HCT116 (cell line): ENCODE measurements around the gene MRS2. TPM values are rescaled to one million over a fixed set of nuclear protein-coding genes. Genes with fewer than 3 reads are reported as not detected.

ENCODE experiments used
- ATAC-seq: fragments of 200-7000 bp; cut with Tn5 transposase; 2 replicates; pipeline ENCODE4 v1.9.1; 2020; ENCODE audit warnings: mild to moderate bottlenecking, moderate library complexity
- BruUV-seq: library from RNA; stranded (reverse); fragments of 400-500 nt; replicated peaks from 2 replicates; lab custom pipeline; 2021; lab: Mats Ljungman, UMichigan
- CTCF ChIA-PET: fragments of 300-600 bp; sonication (Branson Sonifier 250); formaldehyde crosslinking; loops from one replicate; lab custom pipeline; 2021; ENCODE audit warnings: antibody characterized with exemption; lab: Charles Lee
- POLR2A ChIA-PET: fragments of 300-600, 350-600 bp; sonication (Branson Sonifier 250); formaldehyde crosslinking; loops from one replicate; lab custom pipeline; 2021; ENCODE audit warnings: antibody characterized with exemption; lab: Charles Lee
- RAD21 ChIA-PET, 2 experiments: fragments of 300-600 bp; sonication (Branson Sonifier 250); formaldehyde crosslinking; loops; one replicate each; lab custom pipeline; 2023; ENCODE audit warnings: low total read pairs in 2 of 2; ENCODE audit not compliant: uncharacterized antibody in 2 of 2, unreplicated experiment in 2 of 2, low non-redundant PET in 1 of 2; lab: Charles Lee
- DNase-seq: peaks from one replicate; pipeline ENCODE4 v3.0.0-alpha.2; 2010; ENCODE audit warnings: low read depth, low spot score
- H2AFZ ChIP-seq: fragments of 200-600 bp; shearing (Covaris generic), sonication (generic); 2 replicates; pipeline ENCODE4 v1.6.1; 2017; ENCODE audit warnings: low read depth, mixed run types, mixed read lengths, antibody characterized with exemption, low read length; ENCODE audit not compliant: poor library complexity, severe bottlenecking
- H3K27ac ChIP-seq: 2 replicates; pipeline ENCODE4 v1.5.1; 2012; ENCODE audit warnings: low read depth, low read length
- H3K27me3 ChIP-seq: fragments of 200-600 bp; sonication (generic); 2 replicates; pipeline ENCODE4 v1.6.1; 2016; ENCODE audit warnings: mixed run types, low read length, mixed read lengths; ENCODE audit not compliant: insufficient read depth
- H3K36me3 ChIP-seq, 2 experiments: fragments of 200-500 bp in 1 of 2; fragments of 200-600 bp in 1 of 2; sonication (Bioruptor generic) in 1 of 2; sonication (generic) in 1 of 2; 2 replicates each; pipeline versions ENCODE4 v1.5.1 to v1.6.1; 2014 to 2016; ENCODE audit warnings: low read length in 2 of 2, inconsistent platforms in 1 of 2, mixed read lengths in 1 of 2, mixed run types in 1 of 2; ENCODE audit not compliant: insufficient read depth in 2 of 2, control insufficient read depth in 1 of 2
- H3K4me1 ChIP-seq, 2 experiments: fragments of 200-600 bp in 1 of 2; sonication (generic) in 1 of 2; 2 replicates each; pipeline versions ENCODE4 v1.5.1 to v1.6.1; 2012 to 2017; ENCODE audit warnings: low read length in 2 of 2, inconsistent platforms in 1 of 2, mild to moderate bottlenecking in 1 of 2, mixed read lengths in 1 of 2, mixed run types in 1 of 2, moderate library complexity in 1 of 2; ENCODE audit not compliant: insufficient read depth in 2 of 2, control insufficient read depth in 1 of 2
- H3K4me2 ChIP-seq: fragments of 200-600 bp; sonication (generic); 2 replicates; pipeline ENCODE4 v1.6.1; 2017; ENCODE audit warnings: mixed run types, low read length, mixed read lengths
- H3K4me3 ChIP-seq, 2 experiments: fragments of 200-600 bp in 1 of 2; sonication (generic) in 1 of 2; replicated peaks in 1 of 2; 2 replicates each; pipeline ENCODE4 v1.5.1; 2011 to 2016; ENCODE audit warnings: low read length in 2 of 2, control low read depth in 1 of 2, low read depth in 1 of 2, mild to moderate bottlenecking in 1 of 2, mixed read lengths in 1 of 2, mixed run types in 1 of 2
- H3K79me2 ChIP-seq: fragments of 200-600 bp; sonication (generic); 2 replicates; pipeline ENCODE4 v1.6.1; 2017; ENCODE audit warnings: mild to moderate bottlenecking, mixed run types, low read length, moderate library complexity, mixed read lengths; ENCODE audit not compliant: insufficient read depth
- H3K9ac ChIP-seq: fragments of 200-600 bp; sonication (generic); 2 replicates; pipeline ENCODE4 v1.6.1; 2016; ENCODE audit warnings: low read length, mixed read lengths
- H3K9me2 ChIP-seq: fragments of 200-600 bp; sonication (generic), shearing (Covaris generic); 2 replicates; pipeline ENCODE4 v1.6.1; 2017; ENCODE audit warnings: mixed run types, mild to moderate bottlenecking, moderate library complexity; ENCODE audit not compliant: insufficient read depth
- H3K9me3 ChIP-seq, 2 experiments: fragments of 200-500 bp in 1 of 2; fragments of 200-600 bp in 1 of 2; sonication (Bioruptor generic) in 1 of 2; sonication (generic) in 1 of 2; 2 replicates each; pipeline ENCODE4 v1.6.1; 2014 to 2017; ENCODE audit warnings: low read length in 2 of 2, mixed read lengths in 2 of 2, inconsistent platforms in 1 of 2, low read depth in 1 of 2, mild to moderate bottlenecking in 1 of 2, mixed run types in 1 of 2, moderate library complexity in 1 of 2; ENCODE audit not compliant: control insufficient read depth in 1 of 2, insufficient read depth in 1 of 2
- H4K20me1 ChIP-seq: fragments of 200-600 bp; sonication (generic), shearing (Covaris generic); 2 replicates; pipeline ENCODE4 v1.6.1; 2017; ENCODE audit warnings: mixed run types, mild to moderate bottlenecking, moderate library complexity; ENCODE audit not compliant: insufficient read depth
- EGR1 ChIP-seq: IDR thresholded peaks from 2 replicates; pipeline ENCODE4 v1.6.1; 2012; ENCODE audit warnings: low read depth
- EZH2 ChIP-seq: fragments of 200-600 bp; sonication (generic); IDR thresholded peaks from 2 replicates; pipeline ENCODE4 v1.6.1; 2017; ENCODE audit warnings: antibody characterized with exemption, mixed run types
- EZH2phosphoT487 ChIP-seq: fragments of 200-600 bp; IDR thresholded peaks from 2 replicates; pipeline ENCODE4 v1.6.1; 2018; ENCODE audit warnings: antibody characterized with exemption, borderline replicate concordance
- FOSL1 ChIP-seq: IDR thresholded peaks from 2 replicates; pipeline ENCODE4 v1.6.1; 2012; ENCODE audit warnings: low read depth
- JUND ChIP-seq: IDR thresholded peaks from 2 replicates; pipeline ENCODE4 v1.6.1; 2012
- POLR2A ChIP-seq: IDR thresholded peaks from 2 replicates; pipeline ENCODE4 v1.7.0; 2011; ENCODE audit warnings: borderline replicate concordance; ENCODE audit not compliant: insufficient read depth, insufficient read length; ENCODE audit errors: extremely low read depth
- REST ChIP-seq: IDR thresholded peaks from 2 replicates; pipeline ENCODE4 v1.6.1; 2012; ENCODE audit warnings: low read depth
- SIN3A ChIP-seq: IDR thresholded peaks from 2 replicates; pipeline ENCODE4 v1.6.1; 2012; ENCODE audit warnings: low read depth
- SP1 ChIP-seq: IDR thresholded peaks from 2 replicates; pipeline ENCODE4 v1.6.1; 2012; ENCODE audit warnings: low read depth
- SRF ChIP-seq: IDR thresholded peaks from 2 replicates; pipeline ENCODE4 v1.6.1; 2012; ENCODE audit warnings: low read depth
- YY1 ChIP-seq: IDR thresholded peaks from 2 replicates; pipeline ENCODE4 v1.6.1; 2011; ENCODE audit warnings: low read length, low read depth, moderate library complexity, mild to moderate bottlenecking; ENCODE audit not compliant: insufficient replicate concordance; ENCODE audit errors: extremely low read depth
- ZFX ChIP-seq: fragments of 450-650 bp; IDR thresholded peaks from 2 replicates; pipeline ENCODE4 v1.6.1; 2017
- ZNF274 ChIP-seq: fragments of 200-500 bp; sonication (Bioruptor generic); IDR thresholded peaks from 2 replicates; pipeline ENCODE4 v1.6.1; 2014; ENCODE audit warnings: mild to moderate bottlenecking, low read depth, low read length, inconsistent platforms
- intact Hi-C: fragments of 100-400 bp; cut with micrococcal nuclease; formaldehyde crosslinking; loops from 2 replicates; pipeline ENCODE4 v1.10.0; 2022
- total RNA-seq: library from RNA; stranded (reverse); gene quantifications from one replicate; pipeline ENCODE4 v1.2.1, GENCODE V29; 2021; ENCODE audit not compliant: unreplicated experiment

The MRS2 gene
- total RNA-seq, 1 experiment from 2014 or later, result 39.9 TPM

GRCh38 chr6:24455061-24455460, 52.3 kb downstream of the MRS2 start (continued):
- no peak for TF ChIP-seq SP1
- no peak for TF ChIP-seq EGR1

- no TSS peak for BruUV-seq
- no peak overlapping the region for H3K4me3 ChIP-seq
- no peaks in the 10 kb centered on the region for H3K4me1 ChIP-seq
- no peaks in the 10 kb centered on the region for H3K9me3 ChIP-seq
- no peaks in the 10 kb centered on the region for H3K36me3 ChIP-seq
- intact Hi-C loops, result no loop called here
- no peak overlapping the region for H3K4me2 ChIP-seq
- no peak overlapping the region for H3K27ac ChIP-seq
- no peak for ATAC-seq
- TF ChIP-seq JUND, result no peak
- TF ChIP-seq POLR2A, result no peak
- TF ChIP-seq FOSL1, result no peak
- TF ChIP-seq SRF, result no peak
- ChIA-PET RAD21 (no interaction called here), CTCF (no interaction called here), POLR2A (no interaction called here)
- no peaks in the 10 kb centered on the region for H3K9me2 ChIP-seq
- no peaks in the 10 kb centered on the region for H3K27me3 ChIP-seq
- H4K20me1 ChIP-seq, result no peaks in the 10 kb centered on the region
- no peaks in the 10 kb centered on the region for H3K79me2 ChIP-seq
- H3K9ac ChIP-seq, result no peak overlapping the region
- H2AFZ ChIP-seq, result no peak overlapping the region
- no peak for DNase-seq
Observed at GRCh38 chr6:24458134-24458533, 55.4 kb downstream of the MRS2 start.

- ATAC-seq, result no peak
- no peaks in the 10 kb centered on the region for H3K4me1 ChIP-seq
- no peaks in the 10 kb centered on the region for H3K79me2 ChIP-seq
- no peaks in the 10 kb centered on the region for H3K9me3 ChIP-seq
- no peak overlapping the region for H3K27ac ChIP-seq
- DNase-seq, result no peak
- BruUV-seq, result no TSS peak
- no peak for TF ChIP-seq EZH2phosphoT487
- TF ChIP-seq JUND, result no peak
- no peak for TF ChIP-seq SIN3A
- TF ChIP-seq REST, result no peak
- TF ChIP-seq YY1, result no peak
- no peak for TF ChIP-seq FOSL1
- no peak for TF ChIP-seq ZNF274
- no peak for TF ChIP-seq ZFX
- no peak for TF ChIP-seq SRF
- no peak for TF ChIP-seq EZH2
- POLR2A ChIA-PET, result no interaction called here
- intact Hi-C loops, result no loop called here
- H3K4me2 ChIP-seq, result no peak overlapping the region
- no peaks in the 10 kb centered on the region for H3K36me3 ChIP-seq
- H2AFZ ChIP-seq, result no peak overlapping the region
- no peak overlapping the region for H3K4me3 ChIP-seq
- CTCF ChIA-PET, result no interaction called here
- H3K9me2 ChIP-seq, result no peaks in the 10 kb centered on the region
- H3K27me3 ChIP-seq, result no peaks in the 10 kb centered on the region
- H4K20me1 ChIP-seq, result no peaks in the 10 kb centered on the region
- RAD21 ChIA-PET, result no interaction called here
- H3K9ac ChIP-seq, result no peak overlapping the region
Observed at GRCh38 chr6:24458941-24459340, 56.2 kb downstream of the MRS2 start.
